HG02973 (cell line): ENCODE results near the gene NRIP2.

Experiments
- ATAC-seq: cut with Tn5 transposase; IDR thresholded peaks from one replicate; pipeline ENCODE4 v1.9.1; 2021; ENCODE audit warnings: moderate library complexity; ENCODE audit not compliant: unreplicated experiment

NRIP2 gene

DNA sequence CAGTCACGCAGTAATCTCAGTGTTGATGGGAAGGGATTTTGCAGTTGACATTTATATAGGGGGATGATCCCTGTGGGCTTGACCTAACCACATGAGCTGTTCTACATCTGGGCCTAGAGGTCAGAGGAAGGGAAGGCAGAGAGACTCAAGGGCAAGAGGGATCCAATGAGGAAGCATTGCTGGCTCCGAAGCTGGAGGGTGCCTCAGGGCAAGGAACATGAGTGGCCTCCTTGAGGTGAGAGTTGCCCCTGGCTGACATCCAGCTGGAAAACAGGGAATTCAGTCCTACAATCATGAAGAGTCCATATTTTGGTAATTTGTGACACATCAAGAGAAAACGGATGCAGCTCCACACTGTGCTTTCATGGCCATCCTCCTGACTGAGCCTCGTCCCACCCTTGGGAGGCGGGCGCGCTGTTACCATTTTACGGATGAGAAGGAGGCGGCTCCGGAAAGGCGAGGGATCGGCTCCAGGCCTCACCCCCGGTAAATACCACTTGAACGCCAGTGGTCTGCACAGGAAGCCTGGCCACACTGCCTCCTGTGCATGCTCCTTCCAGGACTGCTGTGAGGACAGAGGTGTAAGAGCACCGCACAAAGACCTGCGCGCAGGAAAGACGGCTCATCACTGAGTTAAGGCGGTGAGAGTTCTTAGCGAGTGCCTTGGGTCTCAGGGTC is 58.6 kb downstream of the NRIP2 start:
- no peak for ATAC-seq

GRCh38 chr12:2775431-2775830 is 59.4 kb downstream of the NRIP2 start:
- no peak for ATAC-seq
